Immature natural killer cell (primary cell): ENCODE data around the gene CACYBP. TPM values are rescaled to one million over a fixed set of nuclear protein-coding genes. Genes with fewer than 3 reads are reported as not detected.
"Not testable (repeated sequence)": the region's sequence is repeated elsewhere in the genome, so short reads cannot be mapped to it uniquely, and the experiment has no call there.

Source experiments
- DNase-seq, 3 donors: peaks; one replicate each; pipeline ENCODE4 v3.0.0; 2022; ENCODE audit warnings: mixed read lengths in 1 of 3
- H3K27ac Mint-ChIP-seq, 6 donors: one replicate each; pipeline ENCODE4 v1.8.0; 2020; ENCODE audit warnings: mixed read lengths in 6 of 6, mild to moderate bottlenecking in 5 of 6, inconsistent platforms in 4 of 6, moderate library complexity in 3 of 6
- H3K27me3 Mint-ChIP-seq, 3 donors: one replicate each; pipeline ENCODE4 v1.8.0; 2020 to 2021; ENCODE audit warnings: low read depth in 3 of 3, mild to moderate bottlenecking in 3 of 3, mixed read lengths in 3 of 3, moderate library complexity in 3 of 3, inconsistent platforms in 1 of 3
- H3K36me3 Mint-ChIP-seq, 3 donors: one replicate each; pipeline ENCODE4 v1.8.0; 2020; ENCODE audit warnings: mixed read lengths in 3 of 3, inconsistent platforms in 2 of 3, mild to moderate bottlenecking in 2 of 3
- H3K4me1 Mint-ChIP-seq, 2 donors: one replicate each; pipeline ENCODE4 v1.8.0; 2020; ENCODE audit warnings: inconsistent platforms in 2 of 2, mild to moderate bottlenecking in 2 of 2, mixed read lengths in 2 of 2, moderate library complexity in 1 of 2
- H3K4me3 Mint-ChIP-seq, 5 donors: one replicate each; pipeline ENCODE4 v1.8.0; 2020; ENCODE audit warnings: mild to moderate bottlenecking in 5 of 5, mixed read lengths in 5 of 5, inconsistent platforms in 3 of 5, moderate library complexity in 3 of 5
- H3K9me3 Mint-ChIP-seq, 6 donors: one replicate each; pipeline ENCODE4 v1.8.0; 2020; ENCODE audit warnings: mild to moderate bottlenecking in 6 of 6, mixed read lengths in 6 of 6, inconsistent platforms in 4 of 6, moderate library complexity in 3 of 6
- polyA plus RNA-seq, 3 donors: library from polyadenylated mRNA; unstranded; fragments of 300-500 nt; fragmentation: Illumina TruSeq; gene quantifications; one replicate each; pipeline ENCODE4 v1.2.3, GENCODE V29; 2021

CACYBP gene
- polyA plus RNA-seq, 3 donors from 2014 or later: 131 to 160 (median 135) TPM

DNA sequence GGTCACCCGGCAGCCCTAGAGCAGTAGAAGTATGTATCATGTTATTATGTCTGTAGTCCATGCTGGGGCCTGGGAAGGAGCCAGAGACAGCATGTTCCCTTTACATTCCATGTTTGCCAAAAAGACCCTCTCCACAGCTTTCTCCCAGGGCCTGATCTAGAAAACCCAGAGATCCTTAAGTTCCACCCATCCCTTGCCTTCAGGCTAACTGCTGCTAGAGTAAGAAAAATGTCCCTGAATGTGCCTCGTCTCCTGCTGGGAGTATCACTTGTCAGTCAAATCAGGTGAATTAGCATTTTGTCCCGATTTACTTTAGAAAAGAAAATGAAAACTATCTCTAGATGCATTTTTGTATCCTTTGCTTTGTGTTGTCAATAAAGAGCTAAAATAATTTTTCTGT, 36.7 kb downstream of the CACYBP start:
- Mint-ChIP-seq H3K27ac (no peak overlapping the region), H3K9me3 (no peaks in the 10 kb centered on the region), H3K4me3 (no peak overlapping the region), H3K4me1 (no peaks in the 10 kb centered on the region), H3K36me3 (no peaks in the 10 kb centered on the region), H3K27me3 (peaks cover 1 to 8% (median 2%) of the 10 kb centered on the region in 3 donors)
- no peak for DNase-seq

GRCh38 chr1:175037416-175037815, 37.7 kb downstream of the CACYBP start:
- no peaks in the 10 kb centered on the region for H3K4me1 Mint-ChIP-seq
- no peaks in the 10 kb centered on the region for H3K36me3 Mint-ChIP-seq
- no peak for DNase-seq
- H3K27ac Mint-ChIP-seq: no peak overlapping the region
- no peaks in the 10 kb centered on the region for H3K9me3 Mint-ChIP-seq
- peaks cover 0 to 8% (median 1%) of the 10 kb centered on the region in 3 donors for H3K27me3 Mint-ChIP-seq
- no peak overlapping the region for H3K4me3 Mint-ChIP-seq

DNA sequence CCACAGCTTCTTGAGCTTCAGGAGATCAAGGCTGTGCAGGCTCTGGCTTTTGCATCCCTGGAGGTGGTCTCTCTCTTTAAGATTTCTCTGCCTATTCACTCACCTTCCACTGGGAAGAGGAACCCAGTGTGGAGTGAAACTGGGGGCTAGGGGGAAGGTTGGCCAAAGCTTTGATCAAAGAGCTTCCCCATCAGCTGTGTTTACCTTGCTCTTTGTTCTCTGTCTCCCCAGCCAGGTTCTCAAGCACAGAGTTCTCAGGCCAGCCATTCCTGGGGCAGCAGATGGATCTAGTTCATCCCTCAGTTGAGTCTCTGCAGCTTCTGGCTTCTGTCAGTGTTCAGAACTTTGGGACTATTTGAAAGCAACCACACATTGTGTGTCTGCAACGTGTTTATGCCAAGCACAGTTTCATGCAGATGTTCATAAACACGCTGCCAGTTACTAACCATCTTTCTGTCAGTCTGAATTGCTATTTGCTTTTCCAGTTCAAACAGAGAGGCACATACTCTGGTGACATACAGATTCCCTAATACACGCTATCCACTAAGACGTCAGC, 40.7 kb downstream of the CACYBP start:
- Mint-ChIP-seq H3K9me3 (no peaks in the 10 kb centered on the region), H3K27me3 (peaks cover 0 to 11% (median 2%) of the 10 kb centered on the region in 3 donors), H3K27ac (no peak overlapping the region), H3K4me1 (no peaks in the 10 kb centered on the region), H3K4me3 (no peak overlapping the region), H3K36me3 (no peaks in the 10 kb centered on the region)
- no peak for DNase-seq

DNA sequence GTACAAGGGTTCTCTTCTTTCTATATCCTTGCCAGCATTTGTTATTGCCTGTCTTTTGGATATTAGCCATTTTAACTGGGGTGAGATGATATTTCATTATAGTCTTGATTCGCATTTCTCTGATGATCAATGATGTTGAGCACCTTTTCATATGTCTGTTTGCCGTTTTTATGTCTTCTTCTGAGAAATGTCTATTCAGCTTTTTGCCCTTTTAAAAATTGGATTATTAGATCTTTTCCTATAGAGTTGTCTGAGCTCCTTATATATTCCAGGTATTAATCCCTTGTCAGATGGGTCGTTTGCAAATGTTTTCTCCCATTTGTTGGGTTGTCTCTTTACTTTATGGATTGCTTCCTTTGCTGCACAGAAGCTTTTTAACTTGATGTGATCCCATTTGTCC, 42.9 kb downstream of the CACYBP start:
- no peaks in the 10 kb centered on the region for H3K9me3 Mint-ChIP-seq
- peaks cover 0 to 14% (median 2%) of the 10 kb centered on the region in 3 donors for H3K27me3 Mint-ChIP-seq
- DNase-seq: no peak
- H3K4me1 Mint-ChIP-seq: no peaks in the 10 kb centered on the region
- H3K36me3 Mint-ChIP-seq: no peaks in the 10 kb centered on the region
- H3K4me3 Mint-ChIP-seq: no peak overlapping the region
- no peak overlapping the region for H3K27ac Mint-ChIP-seq

GRCh38 chr1:175043824-175044223, 44.1 kb downstream of the CACYBP start:
- Mint-ChIP-seq H3K4me3 (no peak overlapping the region), H3K9me3 (no peaks in the 10 kb centered on the region), H3K4me1 (no peaks in the 10 kb centered on the region), H3K36me3 (no peaks in the 10 kb centered on the region), H3K27me3 (peaks cover 0 to 15% (median 2%) of the 10 kb centered on the region in 3 donors), H3K27ac (no peak overlapping the region)
- no peak for DNase-seq

DNA sequence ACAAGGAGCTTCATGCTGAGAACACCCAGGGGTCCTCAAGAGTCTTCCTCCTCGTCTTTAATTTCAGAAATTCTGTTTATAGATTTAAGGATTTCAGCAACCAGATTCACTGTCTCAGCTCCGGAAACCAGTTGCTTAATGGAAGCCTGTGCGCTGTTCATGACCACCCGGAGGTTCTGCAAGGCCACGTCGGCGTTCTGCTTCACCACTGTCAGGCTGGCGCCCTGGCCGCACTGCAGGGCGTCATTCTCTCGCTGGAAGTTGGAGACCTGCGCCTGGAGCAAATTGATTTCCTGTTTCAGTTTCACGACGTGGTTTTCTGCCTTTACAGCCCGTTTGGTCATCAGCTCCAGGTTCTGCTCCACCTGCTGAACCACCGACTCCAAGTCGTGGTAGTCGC, 44.8 kb downstream of the CACYBP start:
- not testable (repeated sequence) for H3K27ac Mint-ChIP-seq, H3K4me1 Mint-ChIP-seq, H3K9me3 Mint-ChIP-seq, H3K36me3 Mint-ChIP-seq, DNase-seq, H3K4me3 Mint-ChIP-seq
- peaks cover 0 to 15% (median 7%) of the 10 kb centered on the region in 3 donors for H3K27me3 Mint-ChIP-seq

- no peak overlapping the region for H3K4me3 Mint-ChIP-seq
- DNase-seq: no peak
- no peak overlapping the region for H3K27ac Mint-ChIP-seq
- no peaks in the 10 kb centered on the region for H3K4me1 Mint-ChIP-seq
- H3K27me3 Mint-ChIP-seq: peaks cover 0 to 15% (median 10%) of the 10 kb centered on the region in 3 donors
- no peaks in the 10 kb centered on the region for H3K36me3 Mint-ChIP-seq
- no peaks in the 10 kb centered on the region for H3K9me3 Mint-ChIP-seq
Observed at GRCh38 chr1:175045097-175045496, 45.4 kb downstream of the CACYBP start.

DNA sequence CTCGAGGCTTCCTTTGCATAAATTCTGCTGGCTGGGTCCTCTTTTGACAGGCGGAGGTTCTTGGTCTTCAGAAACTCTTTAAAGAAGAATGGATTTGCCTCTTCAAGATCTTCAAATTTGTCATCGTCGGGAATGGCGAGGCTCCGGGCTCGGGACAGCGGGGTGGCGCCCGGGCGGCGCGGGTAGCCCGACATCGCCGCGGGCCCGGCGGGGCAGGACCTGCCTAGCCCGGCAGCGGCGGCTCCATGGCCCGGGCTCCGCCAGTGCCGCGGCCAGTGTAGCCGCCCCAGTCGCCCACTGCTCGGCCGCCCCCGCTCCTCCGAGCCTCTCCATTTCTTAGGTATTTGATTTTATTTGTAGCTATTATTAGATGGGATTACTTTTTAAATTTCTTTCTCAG, 45.8 kb downstream of the CACYBP start:
- Mint-ChIP-seq H3K9me3 (no peaks in the 10 kb centered on the region), H3K27me3 (peaks cover 0 to 18% (median 10%) of the 10 kb centered on the region in 3 donors), H3K4me1 (no peaks in the 10 kb centered on the region), H3K4me3 (no peak overlapping the region), H3K36me3 (no peaks in the 10 kb centered on the region), H3K27ac (no peak overlapping the region)
- DNase-seq: no peak

- Mint-ChIP-seq H3K36me3 (no peaks in the 10 kb centered on the region), H3K27ac (no peak overlapping the region), H3K27me3 (peaks cover 2 to 22% (median 8%) of the 10 kb centered on the region in 3 donors), H3K9me3 (peaks cover 0 to 2% (median 0%) of the 10 kb centered on the region in 6 donors), H3K4me3 (no peak overlapping the region), H3K4me1 (no peaks in the 10 kb centered on the region)
- DNase-seq: no peak
Observed at GRCh38 chr1:175050992-175051391, 51.2 kb downstream of the CACYBP start.

GRCh38 chr1:175054736-175055135, 55.0 kb downstream of the CACYBP start:
- Mint-ChIP-seq H3K4me1 (no peaks in the 10 kb centered on the region), H3K4me3 (no peak overlapping the region), H3K27ac (no peak overlapping the region), H3K27me3 (peaks cover 2 to 16% (median 10%) of the 10 kb centered on the region in 3 donors), H3K9me3 (peaks cover 0 to 4% (median 0%) of the 10 kb centered on the region in 6 donors), H3K36me3 (no peaks in the 10 kb centered on the region)
- DNase-seq: no peak

Other genes starting within 250 kb of the CACYBP start
- gene MRPS14, start 23.5 kb downstream of the CACYBP start, polyA plus RNA-seq: 10 to 100 TPM; 42.5 to 52.1 (median 44.4) TPM
- not detected for gene TNN, start 67.9 kb downstream of the CACYBP start, polyA plus RNA-seq
- gene KIAA0040, start 192.8 kb downstream of the CACYBP start, polyA plus RNA-seq: 10 to 100 TPM; 11.8 to 23.6 (median 14.0) TPM